Measurements from ENCODE around the gene RBMS3. TPM values are rescaled to one million over a fixed set of nuclear protein-coding genes. Genes with fewer than 3 reads are reported as not detected.

RBMS3 gene
- total RNA-seq, 3 donors from 2014 or later: 4.6 to 53.6 (median 11.7) TPM

- ATAC-seq (no peak), DNase-seq (no peak)
- TF ChIP-seq, protein P1, sequence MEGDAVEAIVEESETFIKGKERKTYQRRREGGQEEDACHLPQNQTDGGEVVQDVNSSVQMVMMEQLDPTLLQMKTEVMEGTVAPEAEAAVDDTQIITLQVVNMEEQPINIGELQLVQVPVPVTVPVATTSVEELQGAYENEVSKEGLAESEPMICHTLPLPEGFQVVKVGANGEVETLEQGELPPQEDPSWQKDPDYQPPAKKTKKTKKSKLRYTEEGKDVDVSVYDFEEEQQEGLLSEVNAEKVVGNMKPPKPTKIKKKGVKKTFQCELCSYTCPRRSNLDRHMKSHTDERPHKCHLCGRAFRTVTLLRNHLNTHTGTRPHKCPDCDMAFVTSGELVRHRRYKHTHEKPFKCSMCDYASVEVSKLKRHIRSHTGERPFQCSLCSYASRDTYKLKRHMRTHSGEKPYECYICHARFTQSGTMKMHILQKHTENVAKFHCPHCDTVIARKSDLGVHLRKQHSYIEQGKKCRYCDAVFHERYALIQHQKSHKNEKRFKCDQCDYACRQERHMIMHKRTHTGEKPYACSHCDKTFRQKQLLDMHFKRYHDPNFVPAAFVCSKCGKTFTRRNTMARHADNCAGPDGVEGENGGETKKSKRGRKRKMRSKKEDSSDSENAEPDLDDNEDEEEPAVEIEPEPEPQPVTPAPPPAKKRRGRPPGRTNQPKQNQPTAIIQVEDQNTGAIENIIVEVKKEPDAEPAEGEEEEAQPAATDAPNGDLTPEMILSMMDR (IDR thresholded peaks at IDR 0.05): no peak
- Histone ChIP-seq H3K9me3 (no peaks in the 10 kb centered on the region), H3K4me3 (no peak overlapping the region), H3K4me1 (ENCODE audit: low read depth) (no peaks in the 10 kb centered on the region), H3K36me3 (ENCODE audit: low read depth) (no peaks in the 10 kb centered on the region)
- intact Hi-C loops (cut with DNase I, micrococcal nuclease): no loop called here
Measured at GRCh38 chr3:29512641-29513040, 231.8 kb downstream of the RBMS3 start.

DNA sequence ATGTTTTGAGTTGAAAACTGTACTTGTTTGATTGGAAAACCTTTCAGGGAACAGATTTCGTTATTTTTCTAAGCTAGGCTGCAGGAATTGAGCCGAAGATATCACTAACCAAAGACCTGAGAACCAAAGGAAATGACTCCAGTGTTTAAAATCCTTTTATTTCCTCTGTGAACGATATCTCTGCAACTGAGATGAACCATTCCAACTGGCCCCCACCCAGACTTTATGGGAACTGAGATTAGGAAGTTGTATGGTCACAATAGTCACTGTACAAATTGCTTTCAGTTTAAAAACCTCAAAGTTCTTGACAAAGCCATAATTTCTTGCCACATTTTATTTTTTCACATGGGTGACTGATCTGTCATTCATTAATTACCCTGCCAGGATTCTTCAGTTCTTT lies 232.4 kb downstream of the RBMS3 start:
- Histone ChIP-seq H3K4me1 (ENCODE audit: low read depth) (no peaks in the 10 kb centered on the region), H3K4me3 (no peak overlapping the region), H3K36me3 (ENCODE audit: low read depth) (no peaks in the 10 kb centered on the region), H3K9me3 (no peaks in the 10 kb centered on the region)
- intact Hi-C loops (cut with DNase I, micrococcal nuclease): no loop called here
- DNase-seq: peak in 1 of 3 donors; percentile 12
- TF ChIP-seq, protein P1 (IDR thresholded peaks at IDR 0.05): no peak
- ATAC-seq: no peak

GRCh38 chr3:29514170-29514569 lies 233.3 kb downstream of the RBMS3 start:
- TF ChIP-seq, protein P1 (IDR thresholded peaks at IDR 0.05): no peak
- intact Hi-C loops (cut with DNase I, micrococcal nuclease): no loop called here
- Histone ChIP-seq H3K9me3 (no peaks in the 10 kb centered on the region), H3K4me1 (ENCODE audit: low read depth) (no peaks in the 10 kb centered on the region), H3K4me3 (no peak overlapping the region), H3K36me3 (ENCODE audit: low read depth) (no peaks in the 10 kb centered on the region)
- DNase-seq (no peak), ATAC-seq (no peak)

DNA sequence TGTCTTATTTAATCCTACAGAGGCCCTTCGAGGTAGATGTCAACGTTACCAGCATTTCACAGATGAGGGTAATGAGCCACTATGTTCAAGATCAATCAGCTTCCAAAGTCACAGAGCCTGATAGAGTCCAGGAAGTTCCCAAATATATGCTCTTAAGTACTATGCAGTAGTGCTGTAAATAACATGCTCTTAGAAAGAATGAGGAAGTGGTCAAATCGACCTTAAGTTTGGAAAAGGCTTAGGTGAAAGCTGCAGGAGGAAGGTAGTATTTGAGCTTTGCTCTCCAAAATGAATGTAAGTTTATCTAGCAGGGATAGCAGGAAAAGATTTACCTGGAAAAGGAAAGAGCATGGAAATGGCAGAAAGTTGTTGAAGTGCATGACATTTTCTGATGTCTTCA lies 234.0 kb downstream of the RBMS3 start:
- intact Hi-C loops (cut with DNase I, micrococcal nuclease): no loop called here
- Histone ChIP-seq H3K4me3 (no peak overlapping the region), H3K9me3 (no peaks in the 10 kb centered on the region), H3K36me3 (ENCODE audit: low read depth) (no peaks in the 10 kb centered on the region), H3K4me1 (ENCODE audit: low read depth) (no peaks in the 10 kb centered on the region)
- ATAC-seq: no peak
- TF ChIP-seq, protein P1 (IDR thresholded peaks at IDR 0.05): no peak
- no peak for DNase-seq

- intact Hi-C loops (cut with DNase I, micrococcal nuclease): no loop called here
- ATAC-seq (no peak), DNase-seq (no peak)
- Histone ChIP-seq H3K4me3 (no peak overlapping the region), H3K4me1 (ENCODE audit: low read depth) (no peaks in the 10 kb centered on the region), H3K36me3 (ENCODE audit: low read depth) (no peaks in the 10 kb centered on the region), H3K9me3 (no peaks in the 10 kb centered on the region)
- TF ChIP-seq, protein P1 (IDR thresholded peaks at IDR 0.05): no peak
Measured at GRCh38 chr3:29515451-29515850, 234.6 kb downstream of the RBMS3 start.

DNA sequence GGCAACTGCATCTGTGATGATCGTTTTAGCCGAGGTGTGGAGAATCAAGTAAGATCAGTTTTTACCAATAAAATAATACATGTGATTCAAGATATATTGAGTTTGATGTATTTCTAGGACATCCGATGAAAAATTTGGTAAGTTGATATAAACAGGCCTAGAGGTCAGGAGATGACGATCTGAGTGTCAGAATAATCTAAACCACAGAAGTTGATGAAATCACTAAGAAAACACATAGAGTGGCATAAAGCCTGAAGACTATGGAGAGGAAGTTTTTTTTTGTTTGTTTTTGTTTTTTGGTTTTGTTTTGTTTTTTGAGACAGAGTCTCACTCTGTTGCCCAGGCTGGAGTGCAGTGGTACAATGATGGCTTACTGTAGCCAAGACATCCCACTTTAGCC lies 235.3 kb downstream of the RBMS3 start:
- ATAC-seq (no peak), DNase-seq (no peak)
- Histone ChIP-seq H3K4me3 (no peak overlapping the region), H3K4me1 (ENCODE audit: low read depth) (no peaks in the 10 kb centered on the region), H3K36me3 (ENCODE audit: low read depth) (no peaks in the 10 kb centered on the region), H3K9me3 (no peaks in the 10 kb centered on the region)
- TF ChIP-seq, protein P1 (IDR thresholded peaks at IDR 0.05): no peak
- intact Hi-C loops (cut with DNase I, micrococcal nuclease): no loop called here
